Prostate gland (tissue), 2 donors: Measurements from ENCODE around the gene CGNL1.

Experiments used
- POLR2A ChIP-seq: fragments of 450-650 bp; IDR thresholded peaks from one replicate; pipeline ENCODE4 v1.6.1; 2016; ENCODE audit warnings: antibody characterized with exemption, mild to moderate bottlenecking
- POLR2AphosphoS5 ChIP-seq: sonication (generic); formaldehyde crosslinking; IDR thresholded peaks from one replicate; pipeline ENCODE4 v1.6.1; 2017; ENCODE audit warnings: antibody characterized with exemption
- TF ChIP-seq, protein P1 (sequence below), 4 experiments: fragments of 200-600 bp in 2 of 4; fragments of 450-650 bp in 2 of 4; sonication (generic) in 2 of 4; IDR thresholded peaks; 1 replicate in 3 of 4; 2 replicates in 1 of 4; pipeline ENCODE4 v1.5.1; 2016 to 2019; ENCODE audit warnings: antibody characterized with exemption in 4 of 4, mild to moderate bottlenecking in 2 of 4, moderate library complexity in 2 of 4

DNA sequence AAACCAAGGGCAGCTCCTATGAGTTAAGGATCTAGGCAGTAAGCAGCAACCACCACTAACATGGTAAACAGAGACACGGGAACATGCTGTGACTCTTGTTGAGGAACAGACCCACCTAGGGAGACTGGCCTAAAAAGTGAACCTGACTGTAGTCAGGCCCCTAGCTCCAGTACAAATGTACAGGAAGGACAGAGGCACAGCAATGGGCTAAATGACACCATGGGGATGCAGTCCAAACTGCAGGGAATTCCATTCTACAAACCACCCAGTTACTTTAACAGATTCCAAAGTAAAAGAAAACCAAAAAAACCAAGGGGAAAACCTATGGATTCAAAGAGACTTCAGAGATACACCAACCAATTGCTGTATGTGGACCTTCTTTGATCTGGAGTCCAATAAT, 28.2 kb upstream of the CGNL1 start:
- TF ChIP-seq, protein P1, sequence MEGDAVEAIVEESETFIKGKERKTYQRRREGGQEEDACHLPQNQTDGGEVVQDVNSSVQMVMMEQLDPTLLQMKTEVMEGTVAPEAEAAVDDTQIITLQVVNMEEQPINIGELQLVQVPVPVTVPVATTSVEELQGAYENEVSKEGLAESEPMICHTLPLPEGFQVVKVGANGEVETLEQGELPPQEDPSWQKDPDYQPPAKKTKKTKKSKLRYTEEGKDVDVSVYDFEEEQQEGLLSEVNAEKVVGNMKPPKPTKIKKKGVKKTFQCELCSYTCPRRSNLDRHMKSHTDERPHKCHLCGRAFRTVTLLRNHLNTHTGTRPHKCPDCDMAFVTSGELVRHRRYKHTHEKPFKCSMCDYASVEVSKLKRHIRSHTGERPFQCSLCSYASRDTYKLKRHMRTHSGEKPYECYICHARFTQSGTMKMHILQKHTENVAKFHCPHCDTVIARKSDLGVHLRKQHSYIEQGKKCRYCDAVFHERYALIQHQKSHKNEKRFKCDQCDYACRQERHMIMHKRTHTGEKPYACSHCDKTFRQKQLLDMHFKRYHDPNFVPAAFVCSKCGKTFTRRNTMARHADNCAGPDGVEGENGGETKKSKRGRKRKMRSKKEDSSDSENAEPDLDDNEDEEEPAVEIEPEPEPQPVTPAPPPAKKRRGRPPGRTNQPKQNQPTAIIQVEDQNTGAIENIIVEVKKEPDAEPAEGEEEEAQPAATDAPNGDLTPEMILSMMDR (IDR thresholded peaks at IDR 0.05) = no peak
- TF ChIP-seq POLR2AphosphoS5 (no peak), POLR2A (no peak)
